Activated T-cell treated with anti-CD3 and anti-CD28 coated beads for 1 hour (primary cell): ENCODE results near the gene CD6.

Experiments used
- DNase-seq: peaks from one replicate; pipeline ENCODE4 v3.0.0-alpha.2; 2020; ENCODE audit warnings: low read depth

The CD6 gene

DNA sequence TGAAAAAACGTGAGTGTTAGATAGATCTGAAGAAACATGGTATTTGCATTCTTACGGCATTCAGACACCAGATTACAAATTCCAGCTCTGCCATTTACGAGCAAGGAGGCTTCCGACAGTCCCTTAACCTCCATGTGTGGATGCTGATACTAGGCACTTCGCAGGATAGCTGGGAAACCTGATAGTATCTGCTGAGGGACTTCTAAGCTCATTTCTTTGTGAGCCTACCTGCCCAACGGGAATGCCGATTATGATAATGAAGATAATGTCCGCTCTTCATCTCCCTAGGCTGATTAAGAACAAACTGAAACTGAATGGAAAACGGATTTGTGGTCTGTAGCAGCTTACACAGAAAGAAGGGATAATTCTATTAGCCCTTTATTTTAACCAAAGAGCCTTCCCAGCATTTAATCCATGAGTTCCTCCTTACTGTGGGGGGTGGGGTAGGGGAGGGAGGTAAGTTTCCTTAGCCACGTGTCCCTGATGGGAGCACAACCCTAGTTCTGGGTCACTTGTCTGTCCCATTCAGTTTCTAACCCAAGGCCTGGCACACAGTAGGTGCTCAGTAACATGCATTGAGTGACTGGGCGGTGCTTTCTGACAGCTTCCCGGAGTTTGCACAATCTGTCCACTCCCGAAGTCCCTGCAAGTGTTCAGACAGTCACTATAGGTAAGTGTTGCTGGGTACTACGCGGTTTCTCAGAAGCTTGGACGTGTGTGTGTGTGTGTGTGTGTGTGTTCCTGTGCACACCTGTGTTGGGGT, 39.2 kb downstream of the CD6 start:
- DNase-seq: no peak

DNA sequence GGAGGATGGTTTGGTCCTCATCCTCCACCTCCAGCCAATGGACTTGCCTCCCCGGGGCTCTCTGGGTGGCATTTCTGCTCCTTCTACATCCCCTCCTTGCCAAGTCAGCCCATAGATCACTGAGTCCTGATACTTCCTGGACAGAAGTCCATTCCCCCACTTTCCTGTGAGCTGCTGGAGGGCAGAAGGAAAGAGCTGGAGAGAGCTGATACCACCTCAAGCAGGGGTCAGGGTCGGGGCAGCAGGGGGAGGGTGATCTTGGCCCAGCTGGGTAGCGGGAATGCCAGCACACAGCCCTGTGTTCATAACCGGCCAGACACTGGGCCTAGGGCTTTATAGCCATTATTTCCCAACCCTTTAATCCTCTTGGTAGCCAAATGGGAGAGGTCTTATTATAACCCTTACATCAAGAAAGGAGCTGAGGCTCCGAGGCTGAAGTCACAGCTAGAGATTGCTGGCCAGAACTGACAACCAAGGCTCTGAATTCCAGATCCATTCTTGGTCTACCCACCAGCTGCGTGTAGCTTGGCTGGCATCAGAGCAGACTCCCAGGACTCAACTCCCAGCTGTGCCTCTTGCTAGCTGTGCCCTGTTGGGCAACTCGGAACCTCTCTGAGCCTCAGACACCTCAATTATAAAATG, 39.9 kb downstream of the CD6 start:
- DNase-seq: no peak

DNA sequence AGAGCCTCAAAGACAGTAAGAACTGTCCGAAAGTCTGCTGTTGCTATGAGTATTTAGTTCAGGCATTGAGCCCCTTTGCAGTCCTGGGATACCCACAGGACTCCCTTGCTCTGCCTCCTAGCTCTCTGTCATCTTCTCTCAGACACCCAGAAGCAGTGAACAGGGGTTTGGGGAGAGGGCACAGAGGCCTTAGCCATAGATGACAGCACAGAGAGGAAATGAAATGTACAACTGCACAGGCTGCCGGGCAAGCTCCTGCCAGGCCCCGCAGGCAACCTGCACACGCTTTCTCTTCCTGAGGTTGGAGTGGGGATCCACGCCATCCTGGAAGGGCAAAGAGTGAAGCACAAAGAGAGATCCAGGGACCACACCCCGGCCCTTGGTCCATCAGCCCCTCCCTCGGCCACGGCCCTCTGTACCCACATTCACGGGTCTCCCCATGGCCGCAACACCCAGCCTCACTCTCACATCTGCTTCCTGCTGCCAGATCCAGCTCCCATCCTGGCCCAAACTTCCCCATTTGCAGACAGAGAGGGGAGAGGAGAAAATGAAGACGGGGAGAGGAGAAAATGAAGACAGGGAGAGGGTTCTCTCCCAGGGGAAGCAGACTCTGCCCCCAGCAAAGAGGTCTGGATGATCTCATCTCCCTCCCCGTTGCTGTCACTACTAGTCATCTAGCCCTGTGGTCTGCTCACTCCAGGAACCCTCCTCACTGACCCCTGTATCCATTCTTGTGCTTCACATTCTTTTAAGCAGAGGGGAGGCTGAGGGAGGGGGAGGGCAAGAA, 40.7 kb downstream of the CD6 start:
- DNase-seq: no peak

DNA sequence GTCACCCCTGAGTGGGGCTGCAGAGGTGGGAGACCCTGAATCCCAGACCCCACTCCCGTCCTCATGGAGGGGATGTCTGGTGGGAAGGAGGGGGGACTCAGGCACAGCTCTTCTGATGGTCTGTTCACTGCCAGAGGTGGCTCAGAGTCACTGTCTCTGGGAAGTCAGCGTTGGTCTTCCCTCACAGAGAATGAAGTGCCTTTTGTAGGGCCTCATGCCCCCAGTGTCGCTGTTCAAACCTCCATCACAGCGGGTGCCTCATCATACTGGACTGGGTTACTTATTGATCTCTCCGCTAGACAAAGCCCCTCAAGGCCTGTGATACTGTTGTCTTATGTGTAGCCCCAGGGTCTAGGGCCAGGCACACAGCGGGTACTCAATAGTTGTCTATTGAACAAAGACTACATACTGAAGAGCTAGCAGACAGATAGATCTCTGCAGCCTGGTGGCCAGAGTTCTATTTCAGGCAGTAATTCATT, 41.3 kb downstream of the CD6 start:
- DNase-seq: no peak

DNA sequence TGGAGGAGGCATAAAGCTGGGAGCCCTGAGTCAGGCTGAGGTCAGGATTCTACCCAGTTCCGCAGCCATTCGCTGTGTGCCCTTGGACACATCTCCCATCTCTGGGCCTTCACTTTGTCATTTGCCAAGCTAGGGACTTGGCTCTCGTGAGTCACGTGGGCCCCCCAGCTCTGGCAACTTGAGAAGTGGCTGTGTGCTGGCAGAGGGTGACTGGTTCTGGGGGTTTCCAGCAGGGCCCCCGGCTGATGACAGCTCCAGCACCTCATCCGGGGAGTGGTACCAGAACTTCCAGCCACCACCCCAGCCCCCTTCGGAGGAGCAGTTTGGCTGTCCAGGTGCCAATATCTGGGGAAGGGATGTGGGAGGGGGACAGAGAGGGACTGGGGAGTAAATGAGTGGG, 46.6 kb downstream of the CD6 start:
- no peak for DNase-seq

DNA sequence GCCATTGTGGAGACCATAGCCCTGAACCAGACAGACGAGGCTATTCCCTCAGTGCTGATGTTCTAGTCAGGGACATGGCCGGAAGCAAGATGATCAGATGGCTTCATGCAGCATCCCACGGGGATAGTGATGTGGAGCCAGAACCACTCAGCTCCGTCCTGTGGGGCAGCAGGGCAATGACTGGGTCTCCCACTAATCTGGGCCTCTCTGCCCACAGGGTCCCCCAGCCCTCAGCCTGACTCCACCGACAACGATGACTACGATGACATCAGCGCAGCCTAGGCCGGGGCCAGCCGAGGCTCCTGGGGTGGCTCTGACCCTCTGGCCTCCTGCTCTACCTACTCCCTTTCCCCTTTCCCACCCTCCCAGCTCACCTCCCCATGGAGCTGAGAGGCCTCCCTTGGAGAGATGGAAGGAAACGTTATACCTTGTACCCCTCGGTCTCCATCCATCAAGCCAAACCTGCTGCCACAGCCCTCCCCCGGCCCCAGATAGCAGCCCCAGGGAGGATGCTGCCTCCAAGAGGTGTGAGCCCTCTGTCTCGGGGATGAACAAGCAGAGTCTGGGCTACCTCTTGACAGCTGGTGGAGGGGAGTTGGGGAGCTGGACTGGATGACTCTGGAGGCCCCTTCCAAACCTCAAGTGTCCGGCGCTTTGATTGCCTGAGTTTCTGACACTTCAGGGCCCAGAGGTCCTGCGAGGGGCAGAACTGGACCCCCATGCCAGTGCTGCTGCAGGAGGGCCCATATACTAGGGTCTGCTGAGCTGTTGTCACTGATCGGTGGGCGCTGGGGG, 47.8 kb downstream of the CD6 start:
- no peak for DNase-seq

DNA sequence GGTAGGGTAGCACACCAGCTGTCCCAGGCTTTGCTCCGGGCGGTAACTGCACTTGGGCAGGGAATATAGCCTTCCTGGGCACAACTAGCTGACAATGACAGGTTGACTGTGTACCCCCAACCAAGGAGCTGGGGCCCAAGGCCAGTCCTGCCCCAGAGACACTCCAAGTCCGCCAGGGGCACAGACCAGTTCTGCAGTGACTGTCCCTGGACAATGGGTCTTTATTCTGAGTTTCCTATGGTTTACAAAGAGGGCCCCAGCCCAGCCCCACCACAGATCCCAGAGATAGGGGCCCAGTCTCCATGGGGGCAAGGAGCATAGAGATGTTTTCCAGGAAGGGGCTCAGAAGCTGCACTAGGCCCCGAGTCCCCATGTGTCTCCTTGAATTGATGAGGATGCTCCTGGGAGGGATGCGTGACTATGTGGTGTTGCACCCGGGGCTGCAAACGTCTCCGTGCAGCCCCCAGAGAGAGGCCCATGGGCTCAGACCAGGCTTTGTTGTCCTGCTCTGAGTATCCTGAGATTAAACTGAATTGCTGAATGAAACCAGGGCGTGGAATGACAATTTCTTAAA, 48.4 kb downstream of the CD6 start:
- DNase-seq: no peak

DNA sequence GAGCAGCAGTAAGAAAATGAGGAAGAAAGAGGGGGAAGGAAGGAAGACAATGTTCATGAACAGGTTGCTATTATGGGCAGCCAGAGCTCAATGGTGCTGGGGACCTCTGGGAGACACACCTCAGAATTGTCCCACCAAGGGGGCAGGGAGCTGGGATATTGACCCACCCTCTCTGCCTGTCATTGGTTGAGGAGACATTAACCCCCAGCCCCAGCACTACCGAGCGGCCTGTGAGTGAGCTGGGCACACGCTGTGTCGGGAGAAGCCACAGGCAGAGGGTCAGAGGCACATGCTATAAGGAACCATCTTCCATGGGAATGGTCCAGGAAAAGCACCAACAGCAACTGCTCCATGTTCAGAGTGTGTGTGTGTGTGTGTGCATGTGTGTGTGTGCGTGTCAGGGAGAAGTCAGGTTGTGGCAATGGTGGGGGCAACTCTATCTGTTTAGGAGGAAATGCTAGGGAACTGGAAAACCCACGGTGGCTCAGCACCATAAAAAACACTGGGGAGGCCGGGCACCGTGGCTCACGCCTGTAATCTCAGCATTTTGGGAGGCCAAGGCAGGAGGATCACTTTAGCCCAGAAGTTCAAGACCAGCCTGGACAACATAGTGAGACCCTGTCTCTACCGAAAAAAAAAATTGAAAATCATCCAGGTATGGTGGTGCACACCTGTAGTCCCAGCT, 49.2 kb downstream of the CD6 start:
- no peak for DNase-seq

DNA sequence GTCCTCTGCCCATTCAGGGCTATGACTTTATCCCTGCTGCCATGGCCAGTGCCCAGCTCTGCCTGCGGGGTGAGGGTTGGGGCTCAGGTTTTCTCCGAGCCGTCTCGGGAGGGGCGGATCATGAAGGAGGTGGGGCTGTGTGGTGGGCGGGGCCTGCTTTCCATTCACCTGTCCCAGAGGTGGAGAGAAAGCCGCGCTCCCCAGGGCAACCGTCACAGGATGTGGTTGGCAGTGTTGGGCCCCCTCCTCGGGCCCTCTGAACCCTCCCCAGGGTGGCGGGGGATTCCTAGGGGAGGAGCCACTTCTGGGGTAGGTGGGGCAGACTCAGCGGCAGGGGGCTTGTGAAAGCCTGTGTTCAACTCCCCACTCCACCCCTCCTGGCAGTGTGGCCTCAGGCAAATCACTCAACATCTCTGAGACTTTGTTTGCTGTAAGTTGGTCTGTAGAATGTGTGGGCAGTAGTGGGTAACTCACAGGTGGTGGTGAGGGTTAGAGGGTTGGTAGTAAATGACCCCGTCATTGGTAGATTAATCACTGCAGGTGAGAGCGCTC, 50.3 kb downstream of the CD6 start:
- DNase-seq: peak; percentile 85

DNA sequence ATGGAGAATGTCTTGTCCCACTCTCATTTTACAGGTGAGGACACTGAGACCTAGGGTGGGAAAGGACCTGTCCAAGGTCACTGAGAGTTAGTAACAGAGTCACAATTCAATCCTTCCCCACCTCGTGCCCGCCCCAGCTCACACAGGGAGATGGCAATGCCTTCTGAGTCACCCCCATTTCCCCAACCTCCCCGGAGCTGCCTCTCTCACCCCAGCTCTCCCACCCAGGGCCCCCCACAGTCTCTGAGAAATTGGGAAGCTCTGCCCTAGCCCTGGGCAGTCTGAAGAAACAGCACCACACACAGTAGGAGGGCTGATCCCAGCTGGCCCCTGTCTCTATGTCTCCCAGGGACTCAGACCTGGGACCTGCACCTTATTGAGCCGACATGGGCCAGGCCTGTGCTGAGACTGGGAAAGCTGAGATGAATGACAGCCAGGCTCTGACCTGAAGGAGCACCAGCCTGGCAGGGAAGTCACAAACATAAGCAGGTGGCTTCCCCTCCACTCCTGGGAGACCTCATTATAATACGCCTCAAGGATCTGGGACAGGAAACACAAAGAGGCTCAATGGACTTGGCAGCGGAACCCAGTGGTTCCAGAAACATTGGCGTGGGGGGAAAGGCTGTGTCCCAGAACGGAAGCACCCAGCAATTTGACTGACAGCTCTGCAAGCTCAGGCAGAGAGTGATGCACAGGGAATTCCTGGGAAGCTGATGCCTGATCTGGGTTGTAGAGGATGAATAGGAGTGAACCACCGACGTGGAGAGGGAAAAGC, 51.0 kb downstream of the CD6 start:
- no peak for DNase-seq

DNA sequence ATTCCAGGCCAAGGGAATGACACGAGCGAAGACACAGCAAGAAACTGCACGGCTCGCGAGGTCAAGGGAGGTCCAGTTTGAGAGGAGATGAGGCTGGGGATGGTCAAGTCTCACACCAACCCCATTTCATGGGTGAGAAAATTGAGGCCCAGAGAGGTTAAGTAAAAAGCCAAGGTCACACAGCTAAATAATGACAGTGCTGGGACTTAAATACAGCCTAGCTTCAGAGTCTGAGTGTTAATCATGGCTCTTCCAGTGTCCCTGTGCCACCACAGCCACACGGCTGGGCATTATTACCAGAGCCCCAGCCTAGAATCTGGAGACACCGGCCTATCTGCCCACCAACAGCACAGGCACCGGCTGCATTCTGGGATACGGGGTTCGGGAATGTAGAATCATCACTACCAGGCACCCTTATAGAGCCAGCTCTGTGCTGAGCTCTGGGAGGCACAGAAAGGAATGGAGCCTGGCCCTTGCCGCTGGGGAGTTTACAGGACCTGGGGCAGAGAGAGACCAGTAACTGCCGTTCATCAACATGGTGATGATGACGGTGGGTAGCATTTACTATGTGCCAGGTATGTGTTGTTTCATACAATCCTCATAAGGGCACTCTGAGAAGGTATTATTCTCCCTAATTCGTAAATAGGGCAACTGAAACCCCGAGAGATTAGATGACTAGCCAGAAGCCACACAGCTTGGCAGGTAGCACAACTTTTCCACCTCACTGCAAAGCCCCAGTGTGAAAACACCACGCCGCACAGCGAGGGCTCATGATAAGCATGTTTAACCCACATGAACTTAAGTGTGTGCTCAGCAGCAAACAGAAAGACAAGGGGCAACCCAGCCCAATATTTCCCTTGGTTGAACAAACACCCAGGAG, 51.8 kb downstream of the CD6 start:
- peak; percentile 58 for DNase-seq

DNA sequence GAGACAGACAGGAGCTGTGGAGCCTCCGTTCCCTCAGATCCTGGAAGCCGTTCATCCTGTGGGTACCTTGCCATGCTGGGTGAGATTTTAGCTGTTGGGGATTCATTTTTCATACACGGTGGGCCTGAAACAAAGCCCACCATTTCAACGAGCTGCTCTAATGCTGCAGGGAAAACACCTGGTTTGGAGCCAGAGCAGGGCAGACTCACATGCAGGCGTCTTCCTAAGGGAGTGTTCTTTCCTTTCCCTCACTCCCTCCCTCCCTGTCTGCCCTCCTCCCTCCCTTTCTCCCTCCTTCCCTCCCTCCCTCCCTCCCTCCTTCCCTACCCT, 52.5 kb downstream of the CD6 start:
- DNase-seq: no peak

DNA sequence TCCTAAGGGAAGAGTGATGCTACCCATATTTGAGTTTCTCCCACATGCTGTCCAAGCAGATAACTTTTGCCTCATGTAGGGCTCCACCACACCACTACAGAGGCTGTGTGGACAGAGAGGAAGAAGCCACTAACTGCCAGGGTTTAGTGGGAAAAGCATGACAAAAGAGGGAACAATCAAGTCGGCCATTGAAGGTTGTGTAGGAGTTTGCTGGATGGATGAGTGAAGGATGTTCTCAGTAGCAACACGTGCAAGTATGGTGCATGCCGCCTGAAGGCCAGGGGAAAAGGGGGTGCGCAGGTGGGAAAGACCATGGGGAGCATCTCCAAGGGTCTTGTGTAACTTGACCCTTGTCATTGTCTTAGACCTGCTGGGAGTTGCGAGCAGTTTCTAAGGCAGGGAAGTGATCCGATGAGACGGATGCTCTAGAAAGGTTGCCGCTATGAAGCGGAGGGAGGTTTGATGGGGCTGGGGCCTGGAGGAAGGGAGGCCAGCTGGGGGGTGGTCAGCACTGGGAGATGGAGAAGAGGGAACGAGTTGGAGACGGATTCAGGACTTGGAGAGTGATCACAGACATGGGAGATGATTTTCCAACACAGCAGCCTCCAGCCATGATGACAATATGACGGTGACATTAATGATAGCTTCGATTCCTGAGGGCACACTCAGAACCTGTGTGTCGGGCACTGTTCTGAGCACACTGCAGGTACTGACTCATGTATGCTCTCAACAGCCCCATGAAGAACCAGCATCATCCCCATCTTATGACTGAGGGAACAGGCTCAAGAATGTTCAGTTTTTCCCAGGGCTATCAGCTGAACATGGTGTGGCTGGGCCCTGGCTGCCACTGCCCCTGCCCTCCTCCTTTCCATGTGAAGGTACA, 53.7 kb downstream of the CD6 start:
- DNase-seq: no peak

DNA sequence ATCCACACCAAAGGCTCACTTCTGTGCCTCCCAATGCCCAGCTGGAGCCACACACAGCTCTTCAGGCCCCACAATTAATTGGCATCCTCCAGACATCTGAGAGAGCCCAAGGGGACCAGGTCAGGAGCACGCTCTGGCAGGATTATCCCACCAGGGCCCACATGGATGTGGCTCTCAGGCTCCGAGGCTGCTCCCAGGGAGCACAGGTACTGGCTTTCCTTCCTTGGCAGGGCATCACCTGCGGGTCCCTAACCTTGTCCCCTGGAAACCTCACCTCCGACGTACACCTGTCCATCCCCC, 54.3 kb downstream of the CD6 start:
- DNase-seq: no peak

DNA sequence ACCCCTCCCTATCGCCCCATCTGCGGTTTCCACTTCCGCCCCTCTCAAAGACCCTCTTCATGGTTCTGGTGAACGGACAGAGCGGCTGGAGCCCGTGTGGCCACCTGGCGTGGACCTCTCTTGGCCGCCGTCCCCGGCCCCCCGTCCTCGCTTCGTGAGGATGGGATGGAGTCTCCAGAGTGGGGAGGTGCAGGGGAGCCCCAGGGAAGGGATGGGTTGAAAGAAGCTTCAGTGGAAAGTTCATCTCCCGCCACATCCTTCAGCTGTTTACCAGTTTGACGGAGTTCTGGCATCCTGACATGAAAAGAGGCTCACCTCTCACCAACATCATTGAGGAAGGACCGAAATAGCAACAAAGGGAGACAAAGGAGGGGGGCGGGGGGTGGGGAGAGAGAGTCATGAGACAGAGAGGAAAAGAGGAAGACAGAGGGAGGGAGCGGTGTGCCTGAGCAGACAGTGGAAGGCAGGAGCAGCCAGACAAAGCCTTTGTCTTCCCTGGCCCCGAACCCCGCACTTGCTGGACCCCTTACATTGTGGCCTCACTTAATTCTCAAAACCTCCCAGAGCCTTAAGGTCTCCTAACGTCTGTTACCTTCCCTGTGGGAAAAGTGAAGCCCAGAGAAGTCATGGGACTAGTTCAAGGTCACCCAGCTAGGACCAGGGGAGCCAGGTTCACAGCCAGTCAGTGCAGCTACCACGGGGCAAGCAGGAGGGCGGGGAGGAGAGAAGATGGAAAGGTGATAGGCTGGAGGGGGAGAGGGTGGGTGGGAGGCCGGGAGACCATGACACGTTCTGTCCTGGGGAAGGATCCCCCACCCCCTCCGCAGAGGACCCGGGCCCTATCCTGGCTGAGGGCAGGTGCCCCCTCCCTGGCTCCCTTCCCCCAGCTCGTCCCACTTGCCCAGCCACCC, 54.9 kb downstream of the CD6 start:
- DNase-seq: no peak

DNA sequence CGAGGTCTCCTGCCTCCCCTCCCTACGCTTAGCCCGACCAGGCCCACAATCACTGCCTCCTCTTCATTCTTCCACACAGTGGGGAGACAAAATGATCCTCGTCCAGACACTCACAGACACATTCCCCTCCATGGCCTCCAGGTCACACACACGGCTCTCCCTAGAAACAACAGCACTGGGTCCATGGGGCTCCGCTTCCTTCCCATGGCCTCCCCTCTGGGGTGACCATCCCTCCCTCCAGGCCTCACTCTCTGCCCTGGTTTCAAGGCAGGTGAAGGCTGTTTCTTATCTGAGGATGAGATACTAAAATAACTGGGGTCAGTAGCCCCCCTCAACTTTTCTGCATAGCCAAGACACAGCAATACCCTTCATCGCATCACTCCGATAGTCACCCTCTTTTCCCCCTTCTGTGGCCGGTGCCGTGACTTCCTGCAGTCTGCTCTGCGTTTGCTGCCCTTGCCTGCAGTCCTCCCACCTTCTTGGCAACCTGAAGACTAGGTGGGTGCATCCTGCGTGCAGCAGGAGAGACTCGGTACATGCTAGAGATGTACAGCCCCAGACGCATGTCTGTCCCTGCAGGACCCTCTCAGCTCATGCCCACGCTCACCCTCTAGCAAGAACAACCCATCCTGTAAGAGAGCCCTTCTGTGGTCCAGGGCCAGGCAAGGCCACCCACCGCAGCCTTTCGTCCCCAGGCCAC, 55.8 kb downstream of the CD6 start:
- DNase-seq: no peak
